GM12878 (cell line): Measurements from ENCODE around the gene PCDHGC3. TPM values are rescaled to one million over a fixed set of nuclear protein-coding genes. Genes with fewer than 3 reads are reported as not detected.

Experiments used
- BACH1 ChIP-seq: fragments of 450-650 bp; IDR thresholded peaks from 2 replicates; pipeline ENCODE4 v1.6.1; 2017; ENCODE audit warnings: mild to moderate bottlenecking, borderline replicate concordance
- CREM ChIP-seq: IDR thresholded peaks from 2 replicates; pipeline ENCODE4 v1.6.1; 2014; ENCODE audit warnings: antibody characterized with exemption, low read depth
- CTCF ChIP-seq, 3 experiments: IDR thresholded peaks in 2 of 3; conservative IDR thresholded peaks in 1 of 3; 2 replicates each; pipeline ENCODE4 v1.5.1; 2011; ENCODE audit warnings: low read depth in 3 of 3, low read length in 3 of 3, mild to moderate bottlenecking in 3 of 3, control low read depth in 2 of 3, moderate library complexity in 2 of 3, inconsistent platforms in 1 of 3, mixed read lengths in 1 of 3; ENCODE audit not compliant: control insufficient read depth in 2 of 3, insufficient read depth in 1 of 3; ENCODE audit errors: extremely low read depth in 1 of 3
- ELK1 ChIP-seq: IDR thresholded peaks from 2 replicates; pipeline ENCODE4 v1.6.1; 2012; ENCODE audit warnings: low read depth, low read length, improper control_type of control experiment
- EP300 ChIP-seq, 2 experiments: fragments of 150-350 bp in 1 of 2; IDR thresholded peaks; 2 replicates each; pipeline ENCODE4 v1.6.1; 2011 to 2012; ENCODE audit warnings: low read depth in 2 of 2, low read length in 2 of 2, borderline replicate concordance in 1 of 2, improper control_type of control experiment in 1 of 2, inconsistent platforms in 1 of 2; ENCODE audit not compliant: control insufficient read depth in 1 of 2
- HCFC1 ChIP-seq: fragments of 150-350 bp; IDR thresholded peaks from 2 replicates; pipeline ENCODE4 v1.6.1; 2014; ENCODE audit warnings: low read length
- HDAC2 ChIP-seq: fragments of 200-600 bp; sonication (generic); IDR thresholded peaks from 2 replicates; pipeline ENCODE4 v1.6.1; 2017
- HDAC6 ChIP-seq: fragments of 200-600 bp; sonication (generic); IDR thresholded peaks from one replicate; pipeline ENCODE4 v1.8.0; 2017; ENCODE audit warnings: antibody characterized with exemption; ENCODE audit not compliant: unreplicated experiment
- HDGF ChIP-seq: fragments of 450-650 bp; IDR thresholded peaks from 2 replicates; pipeline ENCODE4 v1.6.1; 2016; ENCODE audit warnings: antibody characterized with exemption
- IKZF1 ChIP-seq: fragments of 450-650 bp; conservative IDR thresholded peaks from 2 replicates; pipeline ENCODE4 v1.6.1; 2017; ENCODE audit warnings: antibody characterized with exemption, mild to moderate bottlenecking
- MAX ChIP-seq: IDR thresholded peaks from 2 replicates; pipeline ENCODE4 v1.6.1; 2012; ENCODE audit warnings: low read depth, low read length, improper control_type of control experiment
- MTA2 ChIP-seq: fragments of 450-650 bp; IDR thresholded peaks from 2 replicates; pipeline ENCODE4 v1.6.1; 2016; ENCODE audit warnings: low read depth, mild to moderate bottlenecking, moderate library complexity
- NFYA ChIP-seq: IDR thresholded peaks from 2 replicates; pipeline ENCODE4 v1.6.1; 2011; ENCODE audit warnings: low read depth, mild to moderate bottlenecking, low read length, improper control_type of control experiment, borderline replicate concordance
- NKRF ChIP-seq: fragments of 450-650 bp; conservative IDR thresholded peaks from 2 replicates; pipeline ENCODE4 v1.6.1; 2017; ENCODE audit warnings: mild to moderate bottlenecking, moderate library complexity
- NR2C2 ChIP-seq: IDR thresholded peaks from 2 replicates; pipeline ENCODE4 v1.6.1; 2011; ENCODE audit warnings: borderline replicate concordance, low read depth; ENCODE audit not compliant: control insufficient read depth, insufficient read length
- SPI1 ChIP-seq: IDR thresholded peaks from 2 replicates; pipeline ENCODE4 v1.6.1; 2011; ENCODE audit warnings: low read depth, mild to moderate bottlenecking, low read length, moderate library complexity, borderline replicate concordance; ENCODE audit not compliant: insufficient read depth
- TBL1XR1 ChIP-seq: IDR thresholded peaks from 2 replicates; pipeline ENCODE4 v1.6.1; 2012; ENCODE audit warnings: low read depth, low read length, improper control_type of control experiment
- WRNIP1 ChIP-seq: IDR thresholded peaks from 2 replicates; pipeline ENCODE4 v1.6.1; 2011; ENCODE audit warnings: low read depth, low read length, improper control_type of control experiment, borderline replicate concordance
- ZNF217 ChIP-seq: fragments of 450-650 bp; IDR thresholded peaks from 2 replicates; pipeline ENCODE4 v1.6.1; 2017; ENCODE audit warnings: antibody characterized with exemption, mild to moderate bottlenecking
- ZSCAN29 ChIP-seq: fragments of 450-650 bp; IDR thresholded peaks from 2 replicates; pipeline ENCODE4 v1.6.1; 2017; ENCODE audit warnings: mild to moderate bottlenecking, moderate library complexity
- ZZZ3 ChIP-seq: IDR thresholded peaks from 2 replicates; pipeline ENCODE4 v1.6.1; 2011; ENCODE audit warnings: low read depth; ENCODE audit not compliant: control insufficient read depth, insufficient read length
- polyA plus RNA-seq, 11 experiments: library from polyadenylated mRNA; depleted of rRNA in 4 of 11; unstranded in 6 of 11; stranded (reverse) in 5 of 11; fragments of >200 nt; fragmentation: Nextera tagmentation in 4 of 11; fragmentation: Illumina TruSeq in 1 of 11; extraction: Ambion mirVana in 4 of 11; extraction: Trizol in 1 of 11; gene quantifications; 1 replicate in 1 of 11; 2 replicates in 10 of 11; pipeline versions ENCODE4 v1.2.1 to v1.2.3, GENCODE V29; 2011 to 2016; ENCODE audit warnings: inconsistent platforms in 2 of 11, missing spikeins in 2 of 11, low read depth in 1 of 11
- total RNA-seq, 4 experiments: library from RNA; depleted of rRNA in 3 of 4; stranded (reverse); fragments of >200 nt in 3 of 4; fragmentation: Illumina TruSeq in 1 of 4; extraction: Trizol in 1 of 4; gene quantifications; 2 replicates each; pipeline versions ENCODE4 v1.2.1 to v1.2.3, GENCODE V29; 2013 to 2021

PCDHGC3 gene
- total and polyA plus RNA-seq, 10 of the 15 experiments (the other 5 are each of a cell fraction or from before 2014, with no cell fraction given) = 0.53 to 22.1 (median 12.0) TPM

GRCh38 chr5:141507387-141508091, 31.8 kb downstream of the PCDHGC3 start (continued):
- no peak for TF ChIP-seq ELK1
- TF ChIP-seq NKRF = no peak
- 0 out of 2 replicates have a peak, but pooled peaks have one; percentile 47 for TF ChIP-seq TBL1XR1
- TF ChIP-seq ZSCAN29 = no peak
- no peak for TF ChIP-seq SPI1
- TF ChIP-seq EP300 (IDR thresholded peaks at IDR 0.05; ENCODE audit: borderline replicate concordance in 1 of 2, control insufficient read depth in 1 of 2, low read depth in 2 of 2, low read length in 2 of 2) = peak in 1 of 2 experiments; percentile 34; a peak in 1 of 4 replicates
- TF ChIP-seq HCFC1 = no peak
- TF ChIP-seq MAX = 0 out of 2 replicates have a peak, but pooled peaks have one; percentile 13
- TF ChIP-seq NR2C2 = no peak
- TF ChIP-seq CTCF (IDR thresholded peaks at IDR 0.05 in 2 of 3, conservative IDR thresholded peaks at IDR 0.05 in 1 of 3; ENCODE audit: control insufficient read depth in 2 of 3, extremely low read depth in 1 of 3, insufficient read depth in 1 of 3, low read depth in 3 of 3, low read length in 3 of 3) = no peak
- no peak for TF ChIP-seq CREM
- TF ChIP-seq HDGF = no peak
- TF ChIP-seq WRNIP1 = no peak
- no peak; the same call in 1 of the 2 replicates for TF ChIP-seq MTA2
- no peak for TF ChIP-seq HDAC6
- no peak for TF ChIP-seq BACH1
- TF ChIP-seq ZZZ3 = no peak
- TF ChIP-seq NFYA = no peak
- TF ChIP-seq IKZF1 = peak; percentile 81
- TF ChIP-seq ZNF217 = no peak
- no peak for TF ChIP-seq HDAC2
